ENCODE measurements around the gene PALLD.
A peak's percentile ranks its signal among the peaks of the same experiment; 100 is the strongest.

PALLD gene

GRCh38 chr4:168856312-168856711, 359.5 kb downstream of the PALLD start:
- ATAC-seq (ENCODE audit: insufficient read depth, low read depth), result no peak
- Histone ChIP-seq H4K20me1 (ENCODE audit: insufficient read depth, low read length) (no peaks in the 10 kb centered on the region), H3K9me3 (ENCODE audit: insufficient read depth, low read length, severe bottlenecking) (no peaks in the 10 kb centered on the region), H3K9ac (ENCODE audit: low read depth, low read length) (no peak overlapping the region), H3K36me3 (ENCODE audit: insufficient read depth, low read length) (no peaks in the 10 kb centered on the region), H3K27me3 (ENCODE audit: insufficient read depth, low read length, poor library complexity) (no peaks in the 10 kb centered on the region), H3K4me1 (ENCODE audit: insufficient read depth, low read length) (peaks cover 37% of the 10 kb centered on the region), H3K27ac (ENCODE audit: low read length) (no peak overlapping the region), H2AFZ (ENCODE audit: low read depth, low read length) (no peak overlapping the region), H3K4me3 (ENCODE audit: low read depth in 1 of 2, low read length in 2 of 2) (no peak overlapping the region), H3K4me2 (ENCODE audit: insufficient read depth, low read length) (no peak overlapping the region), H3K79me2 (ENCODE audit: insufficient read depth, low read length) (no peaks in the 10 kb centered on the region)
- no peak for TF ChIP-seq EZH2 (IDR thresholded peaks at IDR 0.05; ENCODE audit: borderline replicate concordance, low read depth, low read length, severe bottlenecking)
- TF ChIP-seq CTCF (IDR thresholded peaks at IDR 0.05; ENCODE audit: borderline replicate concordance, extremely low read depth, low read length, poor library complexity, severe bottlenecking), result no peak
- DNase-seq, result peak; percentile 8

- DNase-seq (no peak), ATAC-seq (ENCODE audit: insufficient read depth, low read depth) (no peak)
- no peak overlapping the region for H3K4me2 ChIP-seq (ENCODE audit: insufficient read depth, low read length)
- H3K9ac ChIP-seq (ENCODE audit: low read depth, low read length), result no peak overlapping the region
- H3K27me3 ChIP-seq (ENCODE audit: insufficient read depth, low read length, poor library complexity), result no peaks in the 10 kb centered on the region
- no peak overlapping the region for H2AFZ ChIP-seq (ENCODE audit: low read depth, low read length)
- H4K20me1 ChIP-seq (ENCODE audit: insufficient read depth, low read length), result no peaks in the 10 kb centered on the region
- no peak overlapping the region for H3K4me3 ChIP-seq (ENCODE audit: low read depth in 1 of 2, low read length in 2 of 2)
- H3K79me2 ChIP-seq (ENCODE audit: insufficient read depth, low read length), result no peaks in the 10 kb centered on the region
- H3K27ac ChIP-seq (ENCODE audit: low read length), result no peak overlapping the region
- H3K4me1 ChIP-seq (ENCODE audit: insufficient read depth, low read length), result peaks cover 34% of the 10 kb centered on the region
- H3K9me3 ChIP-seq (ENCODE audit: insufficient read depth, low read length, severe bottlenecking), result no peaks in the 10 kb centered on the region
- TF ChIP-seq EZH2 (IDR thresholded peaks at IDR 0.05; ENCODE audit: borderline replicate concordance, low read depth, low read length, severe bottlenecking) (no peak), CTCF (IDR thresholded peaks at IDR 0.05; ENCODE audit: borderline replicate concordance, extremely low read depth, low read length, poor library complexity, severe bottlenecking) (no peak)
- no peaks in the 10 kb centered on the region for H3K36me3 ChIP-seq (ENCODE audit: insufficient read depth, low read length)
Measured at GRCh38 chr4:168857009-168857408, 360.2 kb downstream of the PALLD start.

GRCh38 chr4:168857546-168858314, 360.9 kb downstream of the PALLD start:
- H3K4me3 ChIP-seq (ENCODE audit: low read depth in 1 of 2, low read length in 2 of 2), result no peak overlapping the region
- TF ChIP-seq CTCF (IDR thresholded peaks at IDR 0.05; ENCODE audit: borderline replicate concordance, extremely low read depth, low read length, poor library complexity, severe bottlenecking) (no peak), EZH2 (IDR thresholded peaks at IDR 0.05; ENCODE audit: borderline replicate concordance, low read depth, low read length, severe bottlenecking) (no peak)
- no peaks in the 10 kb centered on the region for H3K79me2 ChIP-seq (ENCODE audit: insufficient read depth, low read length)
- no peaks in the 10 kb centered on the region for H4K20me1 ChIP-seq (ENCODE audit: insufficient read depth, low read length)
- H3K4me2 ChIP-seq (ENCODE audit: insufficient read depth, low read length), result no peak overlapping the region
- H3K4me1 ChIP-seq (ENCODE audit: insufficient read depth, low read length), result peaks cover 27% of the 10 kb centered on the region
- H3K36me3 ChIP-seq (ENCODE audit: insufficient read depth, low read length), result no peaks in the 10 kb centered on the region
- DNase-seq (no peak), ATAC-seq (ENCODE audit: insufficient read depth, low read depth) (no peak)
- no peak overlapping the region for H3K9ac ChIP-seq (ENCODE audit: low read depth, low read length)
- no peak overlapping the region for H3K27ac ChIP-seq (ENCODE audit: low read length)
- no peak overlapping the region for H2AFZ ChIP-seq (ENCODE audit: low read depth, low read length)
- H3K27me3 ChIP-seq (ENCODE audit: insufficient read depth, low read length, poor library complexity), result no peaks in the 10 kb centered on the region
- no peaks in the 10 kb centered on the region for H3K9me3 ChIP-seq (ENCODE audit: insufficient read depth, low read length, severe bottlenecking)
